ENCODE measurements around the gene NPSR1. TPM values are rescaled to one million over a fixed set of nuclear protein-coding genes. Genes with fewer than 3 reads are reported as not detected.
"Not testable (repeated sequence)": the region's sequence is repeated elsewhere in the genome, so short reads cannot be mapped to it uniquely, and the experiment has no call there.

The NPSR1 gene
- total RNA-seq, 1 donor from 2014 or later, result not detected

DNA sequence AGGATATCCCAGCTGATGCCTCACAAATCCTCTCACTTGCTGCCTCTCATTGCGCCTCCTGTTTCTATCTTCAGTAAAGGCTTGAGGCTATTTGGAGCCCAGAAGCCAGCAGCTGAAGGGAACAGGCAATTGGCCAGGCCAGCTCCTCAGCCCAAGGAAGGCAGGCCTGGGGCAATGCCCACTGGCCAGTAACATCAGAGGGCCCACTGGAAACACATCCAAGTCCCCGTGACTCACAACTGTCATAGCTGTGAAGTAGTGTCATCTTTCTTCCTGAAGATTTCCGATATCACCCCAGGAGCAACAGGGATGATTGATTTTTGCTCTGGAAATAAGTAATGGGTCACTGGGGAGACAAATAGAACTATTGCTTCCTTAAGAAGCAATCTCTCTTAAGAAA lies 209.3 kb downstream of the NPSR1 start:
- intact Hi-C loops (cut with micrococcal nuclease), result not testable (repeated sequence)

GRCh38 chr7:34868602-34869001 lies 210.6 kb downstream of the NPSR1 start:
- intact Hi-C loops (cut with micrococcal nuclease), result not testable (repeated sequence)

GRCh38 chr7:34869057-34869456 lies 211.0 kb downstream of the NPSR1 start:
- intact Hi-C loops (cut with micrococcal nuclease), result no loop called here

DNA sequence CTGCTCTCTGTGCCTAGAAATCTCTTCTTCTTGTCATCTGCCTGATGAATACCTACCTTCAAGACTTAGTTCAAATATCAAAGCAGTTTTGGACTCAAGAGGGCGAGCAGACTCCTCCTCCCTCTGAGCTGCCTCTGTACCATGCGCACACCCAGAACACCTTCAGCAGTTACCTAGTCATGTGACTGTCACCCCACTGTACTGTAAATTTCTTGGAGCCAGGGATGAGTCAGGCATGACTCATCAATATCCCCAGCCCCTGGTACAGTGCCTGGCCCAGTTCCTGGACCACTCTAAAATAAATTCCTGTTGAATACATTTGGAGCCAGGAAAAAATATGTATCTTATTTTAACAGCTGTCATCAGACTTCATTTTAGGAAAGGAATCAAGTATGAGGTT lies 212.0 kb downstream of the NPSR1 start:
- intact Hi-C loops (cut with micrococcal nuclease), result not testable (repeated sequence)

DNA sequence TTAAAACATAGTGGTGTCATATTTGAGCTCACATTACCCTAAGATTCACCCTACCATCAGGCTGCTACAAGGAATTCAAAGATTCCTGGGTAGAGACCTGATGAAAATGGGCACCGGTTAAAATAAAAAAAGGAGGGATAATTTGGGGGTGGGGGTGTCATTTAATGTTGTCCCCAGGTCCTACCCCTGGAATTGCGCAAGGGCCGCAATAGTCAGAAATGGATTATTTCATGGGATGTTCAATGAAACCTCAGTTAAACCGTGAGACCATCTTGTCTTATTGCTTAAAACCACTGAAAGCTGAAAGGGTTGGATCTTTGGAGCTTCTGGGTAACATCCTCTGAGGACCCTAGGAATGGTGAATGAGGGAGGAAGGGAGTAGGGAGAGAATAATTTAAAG lies 216.3 kb downstream of the NPSR1 start:
- intact Hi-C loops (cut with micrococcal nuclease), result not testable (repeated sequence)

DNA sequence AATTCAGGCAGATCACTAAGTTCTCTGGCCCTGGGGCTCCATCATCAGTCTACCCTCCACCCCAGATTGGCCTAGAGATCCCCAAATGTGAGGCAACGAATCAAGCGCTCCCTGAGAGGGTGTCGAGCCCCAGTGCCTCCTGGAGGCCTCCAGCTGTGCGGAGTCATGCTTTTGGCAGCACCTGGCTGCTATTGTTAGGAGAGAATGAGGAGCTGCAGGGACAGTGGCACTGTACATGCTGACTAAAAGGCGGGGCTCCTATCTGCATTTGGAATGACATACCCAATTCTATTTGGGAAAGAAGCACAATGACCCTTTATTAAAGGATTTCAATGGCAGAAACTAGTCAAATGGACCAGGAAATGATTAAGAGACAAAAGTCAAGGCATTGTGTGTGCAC lies 217.5 kb downstream of the NPSR1 start:
- intact Hi-C loops (cut with micrococcal nuclease), result no loop called here

- intact Hi-C loops (cut with micrococcal nuclease), result not testable (repeated sequence)
These were observed 221.1 kb downstream of the NPSR1 start for GRCh38 chr7:34878944-34879735.

DNA sequence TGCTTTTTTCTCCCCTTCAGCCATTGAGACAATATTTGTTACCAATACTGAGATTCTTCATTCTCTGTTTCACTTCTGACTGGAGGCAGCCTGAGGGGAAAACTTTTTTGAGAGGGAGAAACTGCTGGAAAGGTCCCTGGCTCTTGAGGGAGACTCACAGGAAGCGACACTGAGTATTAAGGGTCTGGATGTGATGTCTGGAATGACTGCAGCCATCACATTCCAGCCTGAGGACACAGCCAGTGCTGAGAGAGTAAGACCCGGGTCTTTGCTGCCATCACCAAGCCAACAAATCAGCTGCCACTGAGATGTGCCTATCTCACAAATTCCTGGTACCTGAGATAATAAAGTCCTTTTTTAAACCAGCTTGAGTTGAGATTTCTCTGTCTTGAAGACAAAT lies 221.9 kb downstream of the NPSR1 start:
- intact Hi-C loops (cut with micrococcal nuclease), result no loop called here

DNA sequence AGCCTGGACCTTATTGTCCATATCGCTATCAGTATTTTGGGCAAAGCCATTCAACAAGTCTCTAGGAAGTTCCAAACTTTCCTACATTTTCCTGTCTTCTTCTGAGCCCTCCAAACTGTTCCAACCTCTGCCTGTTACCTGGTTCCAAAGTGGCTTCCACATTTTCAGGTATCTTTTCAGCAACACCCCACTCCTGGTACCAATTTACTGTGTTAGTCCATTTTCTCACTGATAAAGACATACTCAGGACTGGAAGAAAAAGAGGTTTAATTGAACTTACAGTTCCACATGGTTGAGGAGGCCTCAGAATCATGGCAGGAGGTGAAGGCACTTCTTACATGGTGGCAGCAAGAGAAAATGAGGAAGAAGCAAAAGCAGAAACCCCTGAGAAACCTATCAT lies 225.8 kb downstream of the NPSR1 start:
- intact Hi-C loops (cut with micrococcal nuclease), result not testable (repeated sequence)

DNA sequence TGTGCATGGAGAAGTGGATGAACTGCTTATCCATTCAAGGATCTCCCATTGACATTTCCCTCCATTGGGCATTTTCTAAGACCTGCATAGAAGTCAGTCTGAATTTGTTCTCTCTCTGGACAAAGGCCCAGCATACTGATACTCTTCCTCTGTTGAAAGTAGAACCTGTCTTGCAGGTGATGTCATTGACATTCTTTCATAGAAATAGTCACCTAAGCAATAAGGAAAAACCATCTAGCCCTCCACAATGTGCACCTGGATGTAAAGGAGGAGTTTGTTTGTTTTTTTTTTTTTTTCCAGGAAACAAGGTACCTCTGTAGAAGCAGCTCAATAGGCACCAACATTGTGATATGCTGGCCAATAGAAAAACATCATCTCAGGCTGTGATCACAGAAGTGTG lies 228.8 kb downstream of the NPSR1 start:
- intact Hi-C loops (cut with micrococcal nuclease), result no loop called here

DNA sequence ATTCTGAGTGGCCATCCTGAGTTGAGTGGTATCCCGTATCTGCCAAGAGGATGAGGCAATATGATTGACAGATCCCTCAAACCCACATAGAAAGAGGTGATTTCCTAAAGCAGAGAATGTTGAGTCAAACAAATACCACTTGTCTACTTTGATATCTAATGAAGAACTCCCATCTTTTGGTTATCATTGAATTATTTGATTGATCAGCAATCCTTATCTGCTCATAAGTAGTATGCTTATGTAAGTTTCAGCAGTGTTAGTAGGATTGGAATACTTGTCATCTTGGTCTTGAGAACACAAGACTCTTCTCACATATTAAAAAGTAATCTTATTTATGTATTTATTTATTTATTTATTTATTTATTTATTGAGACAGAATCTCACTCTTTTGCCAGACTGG lies 231.9 kb downstream of the NPSR1 start:
- intact Hi-C loops (cut with micrococcal nuclease), result no loop called here

DNA sequence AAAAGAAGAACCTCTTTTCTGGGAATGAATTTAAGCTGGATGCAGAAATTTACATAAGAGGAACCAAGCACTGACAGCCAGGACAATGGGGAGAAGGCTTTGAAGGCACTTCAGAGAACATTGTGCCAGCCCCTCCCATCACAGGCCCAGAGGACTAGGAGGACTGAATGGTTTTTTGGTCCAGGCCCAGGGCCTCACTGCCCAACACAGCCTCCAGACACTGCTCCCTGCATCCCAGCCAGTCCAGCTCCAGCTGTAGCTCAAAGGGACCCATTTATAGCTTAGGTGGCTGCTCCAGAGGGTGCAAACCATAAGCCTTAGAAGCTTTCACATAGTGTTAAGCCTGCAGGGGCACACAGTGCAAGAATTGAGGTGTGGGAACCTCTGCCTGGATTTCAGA lies 237.2 kb downstream of the NPSR1 start:
- intact Hi-C loops (cut with micrococcal nuclease), result no loop called here
